HG03139 (cell line): ENCODE results near the gene IQUB.
"Not testable (repeated sequence)": the region's sequence is repeated elsewhere in the genome, so short reads cannot be mapped to it uniquely, and the experiment has no call there.

Source experiments
- ATAC-seq: cut with Tn5 transposase; IDR thresholded peaks from one replicate; pipeline ENCODE4 v1.9.1; 2021; ENCODE audit not compliant: unreplicated experiment

IQUB gene

GRCh38 chr7:123494193-123494796 is 40.1 kb downstream of the IQUB start:
- peak; percentile 58 for ATAC-seq

GRCh38 chr7:123492485-123492884 is 41.9 kb downstream of the IQUB start:
- ATAC-seq, result peak; percentile 65

GRCh38 chr7:123485721-123486120 is 48.7 kb downstream of the IQUB start:
- ATAC-seq, result no peak

GRCh38 chr7:123485187-123485586 is 49.2 kb downstream of the IQUB start:
- ATAC-seq, result no peak

- no peak for ATAC-seq
Measured at GRCh38 chr7:123484199-123484598, 50.2 kb downstream of the IQUB start.

- ATAC-seq, result no peak
Measured at GRCh38 chr7:123480107-123480506, 54.3 kb downstream of the IQUB start.

- not testable (repeated sequence) for ATAC-seq
Measured at GRCh38 chr7:123478056-123478455, 56.3 kb downstream of the IQUB start.

GRCh38 chr7:123472750-123473445 is 61.5 kb downstream of the IQUB start:
- no peak for ATAC-seq

GRCh38 chr7:123472327-123472726 is 62.1 kb downstream of the IQUB start:
- no peak for ATAC-seq

- ATAC-seq, result no peak
Measured at GRCh38 chr7:123468303-123468702, 66.1 kb downstream of the IQUB start.

- no peak for ATAC-seq
Measured at GRCh38 chr7:123463890-123464289, 70.5 kb downstream of the IQUB start.

GRCh38 chr7:123460616-123461015 is 73.8 kb downstream of the IQUB start:
- no peak for ATAC-seq

GRCh38 chr7:123455965-123456470 is 78.4 kb downstream of the IQUB start:
- ATAC-seq, result no peak

GRCh38 chr7:123440101-123440548 is 94.3 kb downstream of the IQUB start:
- ATAC-seq, result no peak

GRCh38 chr7:123439191-123439590 is 95.2 kb downstream of the IQUB start:
- ATAC-seq, result no peak

GRCh38 chr7:123437447-123437995 is 96.9 kb downstream of the IQUB start:
- no peak for ATAC-seq

GRCh38 chr7:123435080-123435700 is 99.2 kb downstream of the IQUB start:
- ATAC-seq, result no peak

GRCh38 chr7:123433665-123434064 is 100.7 kb downstream of the IQUB start:
- no peak for ATAC-seq

GRCh38 chr7:123432601-123433000 is 101.8 kb downstream of the IQUB start:
- no peak for ATAC-seq

GRCh38 chr7:123431075-123431614 is 103.2 kb downstream of the IQUB start:
- no peak for ATAC-seq

GRCh38 chr7:123425246-123425645 is 109.1 kb downstream of the IQUB start:
- ATAC-seq, result no peak
